Endothelial cell of umbilical vein (primary cell): ENCODE data around the gene GRAMD4. TPM values are rescaled to one million over a fixed set of nuclear protein-coding genes. Genes with fewer than 3 reads are reported as not detected.

Experiments
- BruUV-seq: library from RNA; stranded (reverse); fragments of 400-500 nt; replicated peaks from 2 replicates; lab custom pipeline; 2021; lab: Mats Ljungman, UMichigan
- CTCF ChIA-PET: fragments of 300-600, 350-600 bp; sonication (Branson Sonifier 250); formaldehyde crosslinking; loops from one replicate; lab custom pipeline; 2021; ENCODE audit warnings: antibody characterized with exemption, inconsistent platforms; lab: Charles Lee
- POLR2A ChIA-PET: fragments of 300-600, 350-600 bp; sonication (Branson Sonifier 250); formaldehyde crosslinking; loops from one replicate; lab custom pipeline; 2021; ENCODE audit warnings: antibody characterized with exemption, inconsistent platforms; lab: Charles Lee
- DNase-seq: peaks from one replicate; pipeline ENCODE4 v3.0.0-alpha.2; 2011; ENCODE audit warnings: low read depth, low spot score
- FAIRE-seq: peaks from 2 replicates; lab custom pipeline; 2011; peaks lifted over from hg19 to GRCh38; lab: Jason Lieb, UNC
- H2AFZ ChIP-seq: 2 replicates; pipeline ENCODE4 v1.6.0; 2012; ENCODE audit warnings: low read depth, low read length, control low read depth, inconsistent platforms
- H3K27ac ChIP-seq: 2 replicates; pipeline ENCODE4 v1.5.1; 2011; ENCODE audit warnings: low read depth, mild to moderate bottlenecking, control low read depth, low read length, moderate library complexity; ENCODE audit not compliant: insufficient read depth
- H3K27me3 ChIP-seq, 2 experiments: 2 replicates each; pipeline versions ENCODE4 v1.6.0 to v1.6.1; 2011; ENCODE audit warnings: low read length in 2 of 2, mixed read lengths in 1 of 2; ENCODE audit not compliant: control insufficient read depth in 2 of 2, insufficient read depth in 2 of 2
- H3K36me3 ChIP-seq, 2 experiments: 2 replicates in 1 of 2; 3 replicates in 1 of 2; pipeline ENCODE4 v1.5.1; 2011; ENCODE audit warnings: low read length in 2 of 2, mild to moderate bottlenecking in 1 of 2, moderate library complexity in 1 of 2; ENCODE audit not compliant: control insufficient read depth in 2 of 2, insufficient read depth in 2 of 2; ENCODE audit errors: extremely low read depth in 1 of 2
- H3K4me1 ChIP-seq: 3 replicates; pipeline ENCODE4 v1.5.1; 2011; ENCODE audit warnings: mild to moderate bottlenecking, low read length; ENCODE audit not compliant: control insufficient read depth, insufficient read depth; ENCODE audit errors: extremely low read depth
- H3K4me2 ChIP-seq: 2 replicates; pipeline ENCODE4 v1.6.1; 2011; ENCODE audit warnings: low read length, control low read depth, mixed read lengths; ENCODE audit not compliant: insufficient read depth
- H3K4me3 ChIP-seq, 3 experiments: fragments of 200-600 bp in 1 of 3; sonication (generic), shearing (Covaris generic) in 1 of 3; replicated peaks in 1 of 3; 2 replicates each; pipeline ENCODE4 v1.5.1; 2011 to 2016; ENCODE audit warnings: control low read depth in 3 of 3, low read length in 3 of 3, mild to moderate bottlenecking in 2 of 3, inconsistent platforms in 1 of 3, low read depth in 1 of 3, moderate library complexity in 1 of 3; ENCODE audit not compliant: insufficient read depth in 1 of 3
- H3K79me2 ChIP-seq: 2 replicates; pipeline ENCODE4 v1.6.0; 2012; ENCODE audit warnings: low read length, inconsistent platforms; ENCODE audit not compliant: control insufficient read depth, insufficient read depth
- H3K9ac ChIP-seq: replicated peaks from 2 replicates; pipeline ENCODE3; 2011; ENCODE audit warnings: low read length, control low read depth; ENCODE audit not compliant: insufficient read depth; ENCODE audit errors: extremely low read depth
- H3K9me1 ChIP-seq: replicated peaks from 3 replicates; pipeline ENCODE4 v1.6.0; 2011; ENCODE audit warnings: mild to moderate bottlenecking, low read length; ENCODE audit not compliant: control insufficient read depth, insufficient read depth; ENCODE audit errors: extremely low read depth
- H3K9me3 ChIP-seq: replicated peaks from 2 replicates; pipeline ENCODE4 v1.5.1; 2012; ENCODE audit warnings: low read length, inconsistent platforms; ENCODE audit not compliant: control insufficient read depth, insufficient read depth
- H4K20me1 ChIP-seq: replicated peaks from 2 replicates; pipeline ENCODE3; 2011; ENCODE audit warnings: mild to moderate bottlenecking, low read length; ENCODE audit not compliant: control insufficient read depth, insufficient read depth; ENCODE audit errors: extremely low read depth
- CTCF ChIP-seq, 2 donors: IDR thresholded peaks; 1 replicate in 1 of 2; 2 replicates in 1 of 2; pipeline ENCODE4 v1.5.1; 2011; ENCODE audit warnings: low read length in 2 of 2, mild to moderate bottlenecking in 2 of 2, moderate library complexity in 2 of 2, control low read depth in 1 of 2, inconsistent platforms in 1 of 2, low read depth in 1 of 2; ENCODE audit not compliant: insufficient read depth in 1 of 2; ENCODE audit errors: extremely low read depth in 1 of 2
- EZH2 ChIP-seq: IDR thresholded peaks from 2 replicates; pipeline ENCODE4 v1.6.1; 2012; ENCODE audit warnings: borderline replicate concordance, low read depth, mild to moderate bottlenecking, moderate library complexity, low read length, inconsistent platforms; ENCODE audit not compliant: severe bottlenecking
- FOS ChIP-seq: IDR thresholded peaks from 2 replicates; pipeline ENCODE4 v1.6.1; 2011; ENCODE audit warnings: mild to moderate bottlenecking, low read length, moderate library complexity, borderline replicate concordance; ENCODE audit not compliant: insufficient read depth
- GATA2 ChIP-seq: IDR thresholded peaks from 2 replicates; pipeline ENCODE4 v1.7.0; 2011; ENCODE audit warnings: low read depth, mild to moderate bottlenecking, moderate library complexity, mixed read lengths, low read length; ENCODE audit not compliant: insufficient read length, insufficient read depth
- JUN ChIP-seq: IDR thresholded peaks from 2 replicates; pipeline ENCODE4 v1.6.1; 2011; ENCODE audit warnings: borderline replicate concordance, low read depth; ENCODE audit not compliant: insufficient read length, insufficient read depth
- MAX ChIP-seq: IDR thresholded peaks from 2 replicates; pipeline ENCODE4 v1.6.1; 2011; ENCODE audit not compliant: insufficient read depth, insufficient read length
- MYC ChIP-seq: IDR thresholded peaks from one replicate; pipeline ENCODE4 v1.6.1; 2011; ENCODE audit warnings: mild to moderate bottlenecking, low read depth, low read length
- POLR2A ChIP-seq: IDR thresholded peaks from 2 replicates; pipeline ENCODE4 v1.6.1; 2012; ENCODE audit warnings: low read depth, mild to moderate bottlenecking, control low read depth, low read length
- POLR2AphosphoS5 ChIP-seq: IDR thresholded peaks from 2 replicates; pipeline ENCODE4 v1.6.1; 2012; ENCODE audit warnings: low read depth, mild to moderate bottlenecking, control low read depth, low read length, moderate library complexity; ENCODE audit not compliant: insufficient read depth
- dilution Hi-C: fragments of 300-500 bp; cut with MboI; formaldehyde crosslinking; loops from one replicate; pipeline ENCODE4 v1.15.0; 2019; ENCODE audit warnings: low sequenced_read_pairs; ENCODE audit not compliant: extremely low pct_ligation_motif_present
- intact Hi-C: fragments of 100-400 bp; cut with micrococcal nuclease; formaldehyde crosslinking; loops from one replicate; pipeline ENCODE4 v1.10.0; 2022
- polyA plus RNA-seq, 4 experiments: library from polyadenylated mRNA; depleted of rRNA in 3 of 4; stranded (reverse) in 3 of 4; unstranded in 1 of 4; fragments of >200 nt; gene quantifications; 2 replicates each; pipeline versions ENCODE4 v1.2.1 to v1.2.3, GENCODE V29; 2011 to 2012; ENCODE audit warnings: missing spikeins in 1 of 4
- total RNA-seq: library from RNA; stranded (reverse); gene quantifications from 2 replicates; pipeline ENCODE4 v1.2.3, GENCODE V29; 2021

GRAMD4 gene
- total and polyA plus RNA-seq, 2 donors (not counting 3 experiments of a cell fraction or from before 2014, with no cell fraction given) = 5.9 to 14.8 TPM

GRCh38 chr22:46726066-46726985 lies 106.1 kb downstream of the GRAMD4 start:
- peaks cover 98% of the 10 kb centered on the region for H3K79me2 ChIP-seq
- CTCF ChIA-PET = interaction anchor here (1.1 to 1.4 kb wide), 3 partner anchors 13 to 72 kb away, joined by 3 read pairs; no protein-coding TSS in a partner anchor

More at GRCh38 chr22:46726066-46726985, 106.1 kb downstream of the GRAMD4 start:
- dilution Hi-C loops = no loop called here
- H3K9me3 ChIP-seq = no peaks in the 10 kb centered on the region
- no peak overlapping the region for H2AFZ ChIP-seq
- DNase-seq = no peak
- H4K20me1 ChIP-seq = peaks cover 2% of the 10 kb centered on the region
- no peak overlapping the region for H3K9ac ChIP-seq
- no peak overlapping the region for H3K4me3 ChIP-seq
- H3K36me3 ChIP-seq = peaks cover 4 to 37% of the 10 kb centered on the region in 2 experiments
- BruUV-seq = no TSS peak
- no peaks in the 10 kb centered on the region for H3K27me3 ChIP-seq
- no peak overlapping the region for H3K4me2 ChIP-seq
- H3K4me1 ChIP-seq = no peaks in the 10 kb centered on the region
- POLR2A ChIA-PET = no interaction called here
- no peak for TF ChIP-seq GATA2
- no peak for TF ChIP-seq MAX
- no peak for TF ChIP-seq EZH2
- no peak for TF ChIP-seq POLR2A
- TF ChIP-seq POLR2AphosphoS5 = no peak
- no peak for TF ChIP-seq MYC
- no peak for TF ChIP-seq CTCF (IDR thresholded peaks at IDR 0.05; ENCODE audit: extremely low read depth in 1 of 2, insufficient read depth in 1 of 2, low read depth in 1 of 2, low read length in 2 of 2)
- no peak for TF ChIP-seq FOS
- TF ChIP-seq JUN = no peak
- H3K27ac ChIP-seq = no peak overlapping the region
- H3K9me1 ChIP-seq = no peaks in the 10 kb centered on the region
- intact Hi-C loops = no loop called here
- no peak for FAIRE-seq
